RWPE1 (cell line): ENCODE data around the gene PTPN14.
A peak's percentile ranks its signal among the peaks of the same experiment; 100 is the strongest.

Experiments
- CTCF ChIA-PET: fragments of 350-600 bp; sonication (Branson Sonifier 250); formaldehyde crosslinking; extraction: SDS; loops from one replicate; lab custom pipeline; 2021; lab: Yijun Ruan, JAX
- POLR2A ChIA-PET: fragments of 400-600 bp; formaldehyde crosslinking; extraction: SDS; loops from one replicate; lab custom pipeline; 2020; ENCODE audit warnings: antibody characterized with exemption; ENCODE audit not compliant: low non-redundant PET; lab: Yijun Ruan, JAX
- DNase-seq: peaks from one replicate; pipeline ENCODE4 v3.0.0; 2012; ENCODE audit warnings: low spot score
- H3K27ac ChIP-seq: fragments of 450-650 bp; 2 replicates; pipeline ENCODE4 v1.5.1; 2017
- CTCF ChIP-seq: fragments of 450-650 bp; conservative IDR thresholded peaks from 2 replicates; pipeline ENCODE4 v1.5.1; 2017; ENCODE audit warnings: low read depth, mild to moderate bottlenecking

The PTPN14 gene

GRCh38 chr1:214380396-214380795 lies 171.0 kb downstream of the PTPN14 start:
- CTCF ChIA-PET = no interaction called here
- H3K27ac ChIP-seq = no peak overlapping the region
- DNase-seq = peak; percentile 14
- POLR2A ChIA-PET = no interaction called here
- TF ChIP-seq CTCF = no peak

GRCh38 chr1:214379236-214379970 lies 172.0 kb downstream of the PTPN14 start:
- POLR2A ChIA-PET = no interaction called here
- no peak for DNase-seq
- H3K27ac ChIP-seq = no peak overlapping the region
- no peak for TF ChIP-seq CTCF
- CTCF ChIA-PET = interaction anchor here (0.6 kb wide), 1 partner anchor 46 kb away, joined by 3 read pairs; no protein-coding TSS in a partner anchor

- no peak for TF ChIP-seq CTCF
- ChIA-PET CTCF (interaction anchor here (0.6 kb wide), 1 partner anchor 45 kb away, joined by 3 read pairs; no protein-coding TSS in a partner anchor), POLR2A (no interaction called here)
- DNase-seq = no peak
- no peak overlapping the region for H3K27ac ChIP-seq
Measured at GRCh38 chr1:214378492-214378891, 172.9 kb downstream of the PTPN14 start.

GRCh38 chr1:214377886-214378285 lies 173.5 kb downstream of the PTPN14 start:
- DNase-seq = no peak
- TF ChIP-seq CTCF = no peak
- ChIA-PET CTCF (interaction anchor here (0.7 kb wide), 1 partner anchor 21 kb away, joined by 3 read pairs; no protein-coding TSS in a partner anchor), POLR2A (no interaction called here)
- H3K27ac ChIP-seq = no peak overlapping the region

- no peak for DNase-seq
- ChIA-PET POLR2A (no interaction called here), CTCF (interaction anchor here (0.6 to 0.8 kb wide), 4 partner anchors 21 to 284 kb away, joined by 3 to 6 read pairs (median 4); no protein-coding TSS in a partner anchor)
- TF ChIP-seq CTCF = no peak
- H3K27ac ChIP-seq = no peak overlapping the region
Measured at GRCh38 chr1:214377485-214377884, 173.9 kb downstream of the PTPN14 start.

- DNase-seq = no peak
- no peak for TF ChIP-seq CTCF
- POLR2A ChIA-PET = interaction anchor here (0.6 kb wide), 1 partner anchor 96 kb away, joined by 3 read pairs; no protein-coding TSS in a partner anchor
- CTCF ChIA-PET = no interaction called here
- H3K27ac ChIP-seq = no peak overlapping the region
Measured at GRCh38 chr1:214372092-214372491, 179.3 kb downstream of the PTPN14 start.
